GM21786 (cell line): ENCODE measurements around the gene TMEM38A.
"Not testable (repeated sequence)": the region's sequence is repeated elsewhere in the genome, so short reads cannot be mapped to it uniquely, and the experiment has no call there.

Experiments used
- ATAC-seq: cut with Tn5 transposase; IDR thresholded peaks from one replicate; pipeline ENCODE4 v1.9.1; 2021; ENCODE audit not compliant: unreplicated experiment

TMEM38A gene

GRCh38 chr19:16637535-16637934 is 23.4 kb upstream of the TMEM38A start:
- ATAC-seq, result no peak

GRCh38 chr19:16638666-16639065 is 22.3 kb upstream of the TMEM38A start:
- ATAC-seq, result no peak

GRCh38 chr19:16640951-16641350 is 20.0 kb upstream of the TMEM38A start:
- no peak for ATAC-seq

- no peak for ATAC-seq
Measured at GRCh38 chr19:16641695-16642094, 19.2 kb upstream of the TMEM38A start.

GRCh38 chr19:16645140-16645539 is 15.8 kb upstream of the TMEM38A start:
- no peak for ATAC-seq

- ATAC-seq, result no peak
Measured at GRCh38 chr19:16649734-16650133, 11.2 kb upstream of the TMEM38A start.

- no peak for ATAC-seq
Measured at GRCh38 chr19:16650821-16651220, 10.1 kb upstream of the TMEM38A start.

GRCh38 chr19:16651421-16652188 is 9.3 kb upstream of the TMEM38A start:
- not testable (repeated sequence) for ATAC-seq

- no peak for ATAC-seq
Measured at GRCh38 chr19:16652854-16653253, 8.1 kb upstream of the TMEM38A start.

GRCh38 chr19:16654140-16654539 is 6.8 kb upstream of the TMEM38A start:
- no peak for ATAC-seq

- ATAC-seq, result no peak
Measured at GRCh38 chr19:16654627-16655026, 6.3 kb upstream of the TMEM38A start.

GRCh38 chr19:16655727-16656126 is 5.2 kb upstream of the TMEM38A start:
- ATAC-seq, result no peak

GRCh38 chr19:16657384-16657783 is 3.6 kb upstream of the TMEM38A start:
- ATAC-seq, result no peak

- ATAC-seq, result no peak
Measured at GRCh38 chr19:16659464-16659831, 1.5 kb upstream of the TMEM38A start.

GRCh38 chr19:16659832-16660708 is 869 bp upstream of the TMEM38A start, which contains the start of gene SMIM7:
Gene SMIM7 (minus strand): TSS chr19:16660144. CDS start chr19:16660110, 34 bp downstream.
- ATAC-seq, result peak; percentile 90

GRCh38 chr19:16661480-16662034 is 618 bp downstream of the TMEM38A start:
- ATAC-seq, result no peak

- ATAC-seq, result no peak
Measured at GRCh38 chr19:16668176-16668575, 7.2 kb downstream of the TMEM38A start.

GRCh38 chr19:16668702-16669101 is 7.8 kb downstream of the TMEM38A start:
- not testable (repeated sequence) for ATAC-seq

- ATAC-seq, result no peak
Measured at GRCh38 chr19:16670291-16670690, 9.4 kb downstream of the TMEM38A start.

- ATAC-seq, result no peak
Measured at GRCh38 chr19:16671652-16672274, 10.8 kb downstream of the TMEM38A start.

GRCh38 chr19:16673231-16673630 is 12.3 kb downstream of the TMEM38A start:
- ATAC-seq, result no peak
